HFFc6 (cell line): ENCODE measurements around the gene MYEF2. TPM values are rescaled to one million over a fixed set of nuclear protein-coding genes. Genes with fewer than 3 reads are reported as not detected.
A peak's percentile ranks its signal among the peaks of the same experiment; 100 is the strongest.

Experiments
- DNase-seq: peaks from one replicate; pipeline ENCODE4 v3.0.0-alpha.2; 2018
- H3K27ac Mint-ChIP-seq: 2 replicates; pipeline ENCODE4 v1.8.0; 2020; ENCODE audit warnings: mild to moderate bottlenecking, mixed read lengths
- H3K27me3 Mint-ChIP-seq: 2 replicates; pipeline ENCODE4 v1.8.0; 2021; ENCODE audit warnings: mild to moderate bottlenecking, moderate library complexity, mixed read lengths; ENCODE audit not compliant: insufficient read depth
- H3K36me3 Mint-ChIP-seq: 2 replicates; pipeline ENCODE4 v1.8.0; 2021; ENCODE audit warnings: low read depth, mixed read lengths
- H3K4me1 Mint-ChIP-seq: 2 replicates; pipeline ENCODE4 v1.8.0; 2020; ENCODE audit warnings: low read depth, mixed read lengths
- H3K4me3 Mint-ChIP-seq: 2 replicates; pipeline ENCODE4 v1.8.0; 2020; ENCODE audit warnings: mild to moderate bottlenecking, moderate library complexity, mixed read lengths
- H3K9me3 Mint-ChIP-seq: 2 replicates; pipeline ENCODE4 v1.8.0; 2020; ENCODE audit warnings: mild to moderate bottlenecking, mixed read lengths
- CTCF ChIP-seq: fragments of 200-600 bp; sonication (generic); IDR thresholded peaks from 2 replicates; pipeline ENCODE4 v1.5.0; 2021; ENCODE audit warnings: antibody characterized with exemption, mild to moderate bottlenecking
- total RNA-seq, 6 experiments: library from RNA; stranded (reverse); fragmentation: NEBNext Ultra II Directional; extraction: Animal tissue kit (Norgen Biotek cat#: 25700); gene quantifications; 2 replicates in 1 of 6; 3 replicates in 5 of 6; pipeline ENCODE4 v1.2.3, GENCODE V29; 2021

MYEF2 gene
- total RNA-seq, 6 experiments from 2014 or later: 7.0 to 12.9 (median 11.5) TPM

GRCh38 chr15:48126667-48127355 is 51.3 kb downstream of the MYEF2 start:
- DNase-seq: no peak
- no peaks in the 10 kb centered on the region for H3K36me3 Mint-ChIP-seq
- TF ChIP-seq CTCF: no peak

GRCh38 chr15:48121849-48122248 is 56.2 kb downstream of the MYEF2 start:
- DNase-seq: no peak
- TF ChIP-seq CTCF: no peak
- Mint-ChIP-seq H3K4me1 (peaks cover 6% of the 10 kb centered on the region; the same call in 1 of the 2 replicates), H3K4me3 (no peak overlapping the region), H3K36me3 (no peaks in the 10 kb centered on the region), H3K27me3 (peaks cover 14% of the 10 kb centered on the region), H3K27ac (no peak overlapping the region), H3K9me3 (no peaks in the 10 kb centered on the region)

More at GRCh38 chr15:48126667-48127355, 51.3 kb downstream of the MYEF2 start:
- no peak overlapping the region for H3K27ac Mint-ChIP-seq
- peaks cover 8% of the 10 kb centered on the region for H3K27me3 Mint-ChIP-seq
- H3K4me3 Mint-ChIP-seq: no peak overlapping the region
- no peaks in the 10 kb centered on the region for H3K9me3 Mint-ChIP-seq
- no peaks in the 10 kb centered on the region for H3K4me1 Mint-ChIP-seq

- no peak for DNase-seq
- H3K4me1 Mint-ChIP-seq: peaks cover 6% of the 10 kb centered on the region; the same call in 1 of the 2 replicates
- H3K4me3 Mint-ChIP-seq: no peak within 1 kb of the TSS
- H3K36me3 Mint-ChIP-seq: no peaks in the 10 kb centered on the region
- no peaks in the 10 kb centered on the region for H3K9me3 Mint-ChIP-seq
- no peak within 1 kb of the TSS for H3K27ac Mint-ChIP-seq
- no peak for TF ChIP-seq CTCF
- peaks cover 11% of the 10 kb centered on the region for H3K27me3 Mint-ChIP-seq
These were observed 57.4 kb downstream of the MYEF2 start, which contains the start of gene SLC24A5 for GRCh38 chr15:48120745-48121144. Gene SLC24A5, plus strand, starts transcription at chr15:48120990. Its CDS starts 55 bp downstream, at chr15:48121045.

DNA sequence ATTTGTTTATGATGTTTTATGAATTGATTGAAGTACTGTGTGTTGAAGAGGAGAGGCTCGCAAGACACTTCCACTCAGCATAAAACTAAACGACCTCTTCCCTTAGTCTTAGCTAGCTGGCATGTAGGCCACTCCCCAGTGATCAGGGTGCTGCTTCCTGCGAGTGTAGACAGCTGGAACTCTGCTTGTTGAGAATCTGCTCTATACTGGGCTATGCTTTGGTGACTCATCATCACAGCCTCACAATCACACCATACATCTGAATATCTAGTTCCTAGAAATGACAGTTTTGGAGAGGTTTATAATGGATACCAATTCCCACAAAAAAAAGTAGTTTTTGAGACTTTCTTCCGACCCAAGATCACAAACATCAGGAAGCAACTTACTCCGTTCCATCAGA is 58.8 kb downstream of the MYEF2 start:
- no peak for DNase-seq
- Mint-ChIP-seq H3K36me3 (no peaks in the 10 kb centered on the region), H3K9me3 (no peaks in the 10 kb centered on the region), H3K4me1 (peaks cover 6% of the 10 kb centered on the region; the same call in 1 of the 2 replicates), H3K27ac (no peak overlapping the region), H3K27me3 (peaks cover 14% of the 10 kb centered on the region), H3K4me3 (no peak overlapping the region)
- TF ChIP-seq CTCF: no peak

DNA sequence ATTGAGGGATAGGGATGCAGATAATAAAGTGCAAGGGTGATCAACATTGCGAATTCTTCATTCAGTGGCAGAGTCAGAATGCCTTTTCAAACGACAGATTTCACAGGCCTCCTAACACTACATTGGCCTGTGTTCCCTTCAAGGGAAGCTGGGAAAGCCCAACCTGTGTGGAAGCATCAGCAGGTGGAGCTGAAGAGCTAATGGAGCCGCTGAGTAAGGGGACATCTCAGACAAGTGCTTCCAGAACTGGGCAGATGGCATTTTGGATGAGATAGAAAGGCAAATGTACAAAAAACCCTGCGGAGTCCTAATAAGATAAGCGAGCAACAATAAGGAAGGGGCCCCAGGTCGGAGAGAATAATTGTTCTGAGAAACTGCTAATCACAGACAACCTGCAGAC is 65.9 kb downstream of the MYEF2 start:
- Mint-ChIP-seq H3K4me1 (no peaks in the 10 kb centered on the region), H3K4me3 (no peak overlapping the region), H3K9me3 (no peaks in the 10 kb centered on the region), H3K36me3 (no peaks in the 10 kb centered on the region), H3K27ac (no peak overlapping the region), H3K27me3 (peaks cover 18% of the 10 kb centered on the region)
- TF ChIP-seq CTCF: peak; percentile 65
- DNase-seq: peak; percentile 21
